ENCODE measurements around the gene ETV2. TPM values are rescaled to one million over a fixed set of nuclear protein-coding genes. Genes with fewer than 3 reads are reported as not detected.
A peak's percentile ranks its signal among the peaks of the same experiment; 100 is the strongest.

ETV2 gene
- total RNA-seq, 4 donors from 2014 or later = 0.23 TPM; not detected in 3

DNA sequence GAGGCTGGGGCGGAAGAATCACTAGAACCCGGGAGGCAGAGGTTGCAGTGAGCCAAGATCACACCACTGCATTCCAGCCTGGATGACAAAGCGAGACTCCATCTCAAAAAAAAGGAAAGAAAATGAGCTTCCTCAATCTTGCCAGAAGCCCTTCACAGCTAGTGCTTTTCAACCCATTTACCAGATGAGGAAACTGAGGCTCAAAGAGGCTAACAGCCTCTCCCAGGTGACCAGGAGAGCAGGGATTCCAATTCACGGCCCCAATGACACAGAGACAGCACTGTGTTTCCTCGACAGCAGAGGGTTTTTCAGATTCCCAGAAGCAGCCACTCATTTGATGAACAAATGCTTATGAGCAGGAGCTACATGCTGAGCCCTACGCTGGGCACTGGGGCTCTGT, 28.0 kb downstream of the ETV2 start:
- DNase-seq (no peak), ATAC-seq (no peak)
- intact Hi-C loops (cut with DNase I; ENCODE audit: low total_unique reads) = no loop called here
- no peaks in the 10 kb centered on the region for H3K4me1 ChIP-seq
- H3K27ac ChIP-seq = no peak overlapping the region
- TF ChIP-seq, protein P1, sequence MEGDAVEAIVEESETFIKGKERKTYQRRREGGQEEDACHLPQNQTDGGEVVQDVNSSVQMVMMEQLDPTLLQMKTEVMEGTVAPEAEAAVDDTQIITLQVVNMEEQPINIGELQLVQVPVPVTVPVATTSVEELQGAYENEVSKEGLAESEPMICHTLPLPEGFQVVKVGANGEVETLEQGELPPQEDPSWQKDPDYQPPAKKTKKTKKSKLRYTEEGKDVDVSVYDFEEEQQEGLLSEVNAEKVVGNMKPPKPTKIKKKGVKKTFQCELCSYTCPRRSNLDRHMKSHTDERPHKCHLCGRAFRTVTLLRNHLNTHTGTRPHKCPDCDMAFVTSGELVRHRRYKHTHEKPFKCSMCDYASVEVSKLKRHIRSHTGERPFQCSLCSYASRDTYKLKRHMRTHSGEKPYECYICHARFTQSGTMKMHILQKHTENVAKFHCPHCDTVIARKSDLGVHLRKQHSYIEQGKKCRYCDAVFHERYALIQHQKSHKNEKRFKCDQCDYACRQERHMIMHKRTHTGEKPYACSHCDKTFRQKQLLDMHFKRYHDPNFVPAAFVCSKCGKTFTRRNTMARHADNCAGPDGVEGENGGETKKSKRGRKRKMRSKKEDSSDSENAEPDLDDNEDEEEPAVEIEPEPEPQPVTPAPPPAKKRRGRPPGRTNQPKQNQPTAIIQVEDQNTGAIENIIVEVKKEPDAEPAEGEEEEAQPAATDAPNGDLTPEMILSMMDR (IDR thresholded peaks at IDR 0.05 in 4 of 5, conservative IDR thresholded peaks at IDR 0.05 in 1 of 5) = no peak
- TF ChIP-seq POLR2A (IDR thresholded peaks at IDR 0.05) = no peak
- peaks cover 20 to 26% (median 26%) of the 10 kb centered on the region in 3 donors for H3K27me3 ChIP-seq
- in situ Hi-C loops (cut with MboI; ENCODE audit: low sequenced_read_pairs in 4 of 4) = no loop called here
- H3K4me3 ChIP-seq = no peak overlapping the region
- H3K9me3 ChIP-seq = no peaks in the 10 kb centered on the region
- no peaks in the 10 kb centered on the region for H3K36me3 ChIP-seq

- Histone ChIP-seq H3K4me1 (no peaks in the 10 kb centered on the region), H3K27me3 (peaks cover 20 to 27% (median 26%) of the 10 kb centered on the region in 3 donors), H3K4me3 (no peak overlapping the region), H3K36me3 (no peaks in the 10 kb centered on the region), H3K9me3 (no peaks in the 10 kb centered on the region), H3K27ac (no peak overlapping the region)
- no peak for ATAC-seq
- in situ Hi-C loops (cut with MboI; ENCODE audit: low sequenced_read_pairs in 4 of 4) (no loop called here), intact Hi-C loops (cut with DNase I; ENCODE audit: low total_unique reads) (no loop called here)
- no peak for DNase-seq
- no peak for TF ChIP-seq POLR2A (IDR thresholded peaks at IDR 0.05)
Observed at GRCh38 chr19:35669974-35670373, 28.4 kb downstream of the ETV2 start.

- Histone ChIP-seq H3K4me3 (no peak overlapping the region), H3K27ac (no peak overlapping the region), H3K36me3 (no peaks in the 10 kb centered on the region), H3K27me3 (peaks cover 20 to 27% (median 26%) of the 10 kb centered on the region in 3 donors), H3K9me3 (no peaks in the 10 kb centered on the region), H3K4me1 (no peaks in the 10 kb centered on the region)
- in situ Hi-C loops (cut with MboI; ENCODE audit: low sequenced_read_pairs in 4 of 4) = no loop called here
- DNase-seq = no peak
- TF ChIP-seq POLR2A (IDR thresholded peaks at IDR 0.05) = no peak
- TF ChIP-seq, protein P1 (IDR thresholded peaks at IDR 0.05 in 4 of 5, conservative IDR thresholded peaks at IDR 0.05 in 1 of 5) = no peak
- intact Hi-C loops (cut with DNase I; ENCODE audit: low total_unique reads) = no loop called here
- no peak for ATAC-seq
Observed at GRCh38 chr19:35670686-35671085, 29.1 kb downstream of the ETV2 start.

GRCh38 chr19:35671818-35672217, 30.3 kb downstream of the ETV2 start:
- no peak for ATAC-seq
- Histone ChIP-seq H3K36me3 (no peaks in the 10 kb centered on the region), H3K4me3 (no peak overlapping the region), H3K4me1 (no peaks in the 10 kb centered on the region), H3K9me3 (no peaks in the 10 kb centered on the region), H3K27ac (no peak overlapping the region), H3K27me3 (peaks cover 20 to 27% (median 26%) of the 10 kb centered on the region in 3 donors)
- no peak for DNase-seq
- intact Hi-C loops (cut with DNase I; ENCODE audit: low total_unique reads) (no loop called here), in situ Hi-C loops (cut with MboI; ENCODE audit: low sequenced_read_pairs in 4 of 4) (no loop called here)
- TF ChIP-seq, protein P1 (IDR thresholded peaks at IDR 0.05 in 4 of 5, conservative IDR thresholded peaks at IDR 0.05 in 1 of 5) = no peak
- no peak for TF ChIP-seq POLR2A (IDR thresholded peaks at IDR 0.05)

DNA sequence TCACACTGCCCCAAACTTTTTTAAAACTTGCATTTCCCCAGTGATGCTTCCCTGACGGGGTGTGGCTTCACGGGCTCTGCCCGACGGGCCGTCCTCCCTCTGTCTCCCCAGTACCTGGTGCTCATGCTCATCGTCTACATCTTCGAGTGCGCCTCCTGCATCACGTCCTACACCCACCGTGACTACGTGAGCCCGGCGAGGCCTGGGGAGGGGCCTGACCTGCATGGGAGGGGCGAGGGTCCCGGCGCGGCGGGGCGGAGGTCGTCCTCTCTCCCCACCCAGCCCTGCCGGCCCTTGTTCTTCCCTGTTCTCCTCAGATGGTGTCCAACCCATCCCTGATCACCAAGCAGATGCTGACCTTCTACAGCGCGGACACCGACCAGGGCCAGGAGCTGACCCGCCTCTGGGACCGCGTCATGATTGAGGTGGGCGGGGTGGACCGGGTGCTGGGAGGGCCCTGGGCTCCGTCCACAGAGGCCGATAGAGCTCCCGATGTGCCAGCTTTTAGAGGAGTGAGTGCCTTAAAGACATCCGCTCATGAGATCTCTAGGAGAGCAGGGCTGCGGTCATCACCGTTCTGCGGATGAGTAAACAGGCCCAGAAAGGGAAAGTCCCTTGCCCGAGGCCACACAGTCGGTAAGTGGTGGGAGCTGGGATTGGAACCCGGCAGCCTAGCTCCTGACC, 31.7 kb downstream of the ETV2 start:
- DNase-seq (no peak), ATAC-seq (no peak)
- TF ChIP-seq, protein P1 (IDR thresholded peaks at IDR 0.05 in 4 of 5, conservative IDR thresholded peaks at IDR 0.05 in 1 of 5) = no peak
- no peak for TF ChIP-seq POLR2A (IDR thresholded peaks at IDR 0.05)
- H3K27me3 ChIP-seq = peaks cover 20 to 27% (median 26%) of the 10 kb centered on the region in 3 donors
- no peak overlapping the region for H3K27ac ChIP-seq
- H3K4me3 ChIP-seq = peak overlapping the region; percentile 8 to 38 (median 25)
- H3K4me1 ChIP-seq = no peaks in the 10 kb centered on the region
- H3K36me3 ChIP-seq = no peaks in the 10 kb centered on the region
- in situ Hi-C loops (cut with MboI; ENCODE audit: low sequenced_read_pairs in 4 of 4) = no loop called here
- intact Hi-C loops (cut with DNase I; ENCODE audit: low total_unique reads) = no loop called here
- H3K9me3 ChIP-seq = no peaks in the 10 kb centered on the region
